H9 (cell line): ENCODE data around the gene MBIP. TPM values are rescaled to one million over a fixed set of nuclear protein-coding genes. Genes with fewer than 3 reads are reported as not detected.

Experiments used
- DNase-seq: peaks from one replicate; pipeline ENCODE4 v3.0.0-alpha.2; 2017
- H2AFZ ChIP-seq: one replicate; pipeline ENCODE4 v1.6.1; 2013; ENCODE audit warnings: mild to moderate bottlenecking, low read length, control low read depth, moderate library complexity
- H2AK5ac ChIP-seq: 2 replicates; pipeline ENCODE4 v1.6.1; 2013; ENCODE audit warnings: low read length, control low read depth, mixed read lengths; ENCODE audit not compliant: insufficient read length
- H2BK120ac ChIP-seq: one replicate; pipeline ENCODE4 v1.6.1; 2013; ENCODE audit warnings: low read depth, mild to moderate bottlenecking, low read length, control low read depth, inconsistent platforms; ENCODE audit not compliant: poor library complexity, severe bottlenecking
- H2BK12ac ChIP-seq: 2 replicates; pipeline ENCODE4 v1.6.1; 2013; ENCODE audit warnings: low read length, control low read depth, mixed read lengths, low read depth; ENCODE audit not compliant: insufficient read length
- H2BK15ac ChIP-seq: 2 replicates; pipeline ENCODE4 v1.6.1; 2013; ENCODE audit warnings: low read depth, low read length, control low read depth
- H2BK20ac ChIP-seq: one replicate; pipeline ENCODE4 v1.6.1; 2013; ENCODE audit warnings: low read depth, mild to moderate bottlenecking, low read length, control low read depth, inconsistent platforms; ENCODE audit not compliant: poor library complexity, severe bottlenecking
- H2BK5ac ChIP-seq: 2 replicates; pipeline ENCODE4 v1.6.1; 2013; ENCODE audit warnings: low read length, control low read depth, mixed read lengths; ENCODE audit not compliant: insufficient read length
- H3K14ac ChIP-seq: 2 replicates; pipeline ENCODE4 v1.6.1; 2013; ENCODE audit warnings: low read length, control low read depth; ENCODE audit not compliant: insufficient read depth
- H3K18ac ChIP-seq: 2 replicates; pipeline ENCODE4 v1.6.1; 2013; ENCODE audit warnings: low read depth, mild to moderate bottlenecking, mixed read lengths, low read length, control low read depth; ENCODE audit not compliant: insufficient read length
- H3K23ac ChIP-seq: 2 replicates; pipeline ENCODE4 v1.6.1; 2013; ENCODE audit warnings: low read length, control low read depth, mixed read lengths, low read depth; ENCODE audit not compliant: insufficient read length
- H3K23me2 ChIP-seq: 2 replicates; pipeline ENCODE4 v1.6.1; 2013; ENCODE audit warnings: low read depth, mild to moderate bottlenecking, mixed read lengths, low read length, control low read depth; ENCODE audit not compliant: insufficient read length, poor library complexity, severe bottlenecking
- H3K27ac ChIP-seq: 2 replicates; pipeline ENCODE4 v1.5.1; 2013; ENCODE audit warnings: low read length, control low read depth, mixed read lengths, low read depth; ENCODE audit not compliant: insufficient read length
- H3K27me3 ChIP-seq: 2 replicates; pipeline ENCODE4 v1.6.1; 2013; ENCODE audit warnings: low read length, control low read depth, inconsistent platforms; ENCODE audit not compliant: insufficient read depth
- H3K4ac ChIP-seq: 2 replicates; pipeline ENCODE4 v1.6.1; 2013; ENCODE audit warnings: low read depth, mild to moderate bottlenecking, control low read depth, inconsistent platforms, low read length, moderate library complexity
- H3K4me1 ChIP-seq: 2 replicates; pipeline ENCODE4 v1.6.1; 2013; ENCODE audit warnings: low read length, control low read depth, inconsistent platforms; ENCODE audit not compliant: insufficient read depth
- H3K4me2 ChIP-seq: 2 replicates; pipeline ENCODE4 v1.6.1; 2013; ENCODE audit warnings: low read length, control low read depth, mixed read lengths; ENCODE audit not compliant: insufficient read length, insufficient read depth
- H3K56ac ChIP-seq: 2 replicates; pipeline ENCODE4 v1.6.1; 2013; ENCODE audit warnings: low read depth, mild to moderate bottlenecking, mixed read lengths, low read length, control low read depth; ENCODE audit not compliant: insufficient read length
- H3K79me1 ChIP-seq: 2 replicates; pipeline ENCODE4 v1.6.1; 2013; ENCODE audit warnings: low read depth, mild to moderate bottlenecking, moderate library complexity, low read length, control low read depth, inconsistent platforms; ENCODE audit not compliant: insufficient read depth, poor library complexity, severe bottlenecking
- H3K79me2 ChIP-seq: 2 replicates; pipeline ENCODE4 v1.6.1; 2013; ENCODE audit warnings: low read length, control low read depth, inconsistent platforms; ENCODE audit not compliant: insufficient read depth
- H3K9ac ChIP-seq: 2 replicates; pipeline ENCODE4 v1.6.1; 2013; ENCODE audit warnings: low read length, control low read depth, mixed read lengths; ENCODE audit not compliant: insufficient read length; ENCODE audit errors: extremely low read depth
- H3K9me3 ChIP-seq: one replicate; pipeline ENCODE4 v1.6.1; 2013; ENCODE audit warnings: low read depth, low read length, inconsistent platforms; ENCODE audit not compliant: control insufficient read depth
- H3T11ph ChIP-seq: one replicate; pipeline ENCODE4 v1.6.1; 2013; ENCODE audit warnings: mild to moderate bottlenecking, low read length, control low read depth, inconsistent platforms
- H4K20me1 ChIP-seq: one replicate; pipeline ENCODE4 v1.6.1; 2013; ENCODE audit not compliant: control insufficient read depth, insufficient read length, insufficient read depth
- H4K5ac ChIP-seq: 2 replicates; pipeline ENCODE4 v1.6.1; 2013; ENCODE audit warnings: low read depth, mild to moderate bottlenecking, mixed read lengths, low read length, control low read depth; ENCODE audit not compliant: insufficient read length
- H4K8ac ChIP-seq: replicated peaks from 2 replicates; pipeline ENCODE4 v1.6.1; 2013; ENCODE audit warnings: low read length, control low read depth, mixed read lengths, low read depth; ENCODE audit not compliant: insufficient read length
- H4K91ac ChIP-seq: 2 replicates; pipeline ENCODE4 v1.6.1; 2013; ENCODE audit warnings: low read depth, mild to moderate bottlenecking, moderate library complexity, mixed read lengths, low read length, control low read depth; ENCODE audit not compliant: insufficient read length
- H3K27ac Mint-ChIP-seq, 3 experiments: 2 replicates in 2 of 3; 3 replicates in 1 of 3; pipeline ENCODE4 v1.8.0; 2020 to 2021; ENCODE audit warnings: mixed read lengths in 3 of 3, mild to moderate bottlenecking in 1 of 3, moderate library complexity in 1 of 3
- H3K27me3 Mint-ChIP-seq: 2 replicates; pipeline ENCODE4 v1.8.0; 2021; ENCODE audit warnings: low read depth, mild to moderate bottlenecking, moderate library complexity, mixed read lengths
- H3K36me3 Mint-ChIP-seq, 3 experiments: 2 replicates in 2 of 3; 3 replicates in 1 of 3; pipeline ENCODE4 v1.8.0; 2020 to 2021; ENCODE audit warnings: low read depth in 3 of 3, mixed read lengths in 3 of 3; ENCODE audit not compliant: insufficient read depth in 1 of 3
- H3K4me1 Mint-ChIP-seq, 2 experiments: 2 replicates each; pipeline ENCODE4 v1.8.0; 2020; ENCODE audit warnings: mixed read lengths in 2 of 2
- H3K4me3 Mint-ChIP-seq, 2 experiments: 2 replicates in 1 of 2; 3 replicates in 1 of 2; pipeline ENCODE4 v1.8.0; 2020 to 2021; ENCODE audit warnings: mild to moderate bottlenecking in 2 of 2, mixed read lengths in 2 of 2, moderate library complexity in 1 of 2
- H3K9me3 Mint-ChIP-seq, 2 experiments: 2 replicates in 1 of 2; 3 replicates in 1 of 2; pipeline ENCODE4 v1.8.0; 2020; ENCODE audit warnings: mild to moderate bottlenecking in 2 of 2, mixed read lengths in 2 of 2, moderate library complexity in 1 of 2
- WGBS: extraction: QIAGEN DNeasy Blood & Tissue Kit; methylation state at CpG from one replicate; pipeline ENCODE4 v1.1.7; 2013; ENCODE audit warnings: missing lambda C conversion rate, low lambda C conversion rate, mixed read lengths; ENCODE audit not compliant: insufficient read length; ENCODE audit errors: extremely low coverage; 5-methylcytosine and 5-hydroxymethylcytosine counted together
- total RNA-seq: library from RNA; stranded (reverse); gene quantifications from 2 replicates; pipeline ENCODE4 v1.2.1, GENCODE V29; 2021
- TF ChIP-seq, protein P1 (sequence below): fragments of 200-600 bp; sonication (generic); conservative IDR thresholded peaks from 3 replicates; pipeline ENCODE4 v1.8.0; 2021; ENCODE audit warnings: antibody characterized with exemption, mild to moderate bottlenecking

Gene MBIP
- total RNA-seq, 1 experiment from 2014 or later: 29.6 TPM

DNA sequence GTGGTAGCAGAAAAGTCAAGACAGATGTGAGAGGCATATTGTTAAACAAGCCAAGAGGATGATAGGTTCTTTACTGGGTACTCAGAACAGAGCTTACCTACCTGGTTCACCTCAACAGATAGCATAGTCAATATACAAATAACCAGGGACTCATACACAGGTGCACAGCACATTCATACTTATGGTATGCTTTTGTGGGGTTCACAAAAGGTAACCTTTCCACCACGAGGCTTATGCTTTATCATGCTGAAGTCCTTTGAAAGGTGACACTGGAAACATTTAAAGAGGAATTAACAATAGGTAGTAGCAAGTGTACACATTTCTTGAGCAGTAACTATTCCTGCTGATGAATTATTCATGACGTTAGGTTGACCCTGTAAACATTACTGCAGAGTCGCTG, 42.2 kb upstream of the MBIP start:
- Histone ChIP-seq H4K20me1 (no peaks in the 10 kb centered on the region), H3K18ac (no peak overlapping the region), H2AK5ac (no peak overlapping the region), H3K9me3 (no peaks in the 10 kb centered on the region), H3K79me2 (no peaks in the 10 kb centered on the region), H2BK20ac (no peak overlapping the region), H3K23me2 (no peaks in the 10 kb centered on the region), H3K9ac (no peak overlapping the region), H3K4me2 (no peak overlapping the region), H3T11ph (no peak overlapping the region), H3K4ac (no peak overlapping the region), H4K5ac (no peak overlapping the region), H2BK15ac (no peak overlapping the region), H4K91ac (no peak overlapping the region), H3K79me1 (no peaks in the 10 kb centered on the region), H2BK12ac (no peak overlapping the region), H2BK5ac (no peak overlapping the region), H4K8ac (no peak overlapping the region), H3K27ac (no peak overlapping the region), H3K56ac (no peak overlapping the region), H2AFZ (no peak overlapping the region), H3K27me3 (no peaks in the 10 kb centered on the region), H3K4me1 (no peaks in the 10 kb centered on the region), H3K23ac (no peak overlapping the region), H2BK120ac (no peak overlapping the region), H3K14ac (no peak overlapping the region)
- Mint-ChIP-seq H3K27ac (no peak overlapping the region), H3K4me3 (no peak overlapping the region), H3K9me3 (no peaks in the 10 kb centered on the region), H3K36me3 (no peaks in the 10 kb centered on the region), H3K4me1 (no peaks in the 10 kb centered on the region; a peak in 1 of 4 replicates), H3K27me3 (no peaks in the 10 kb centered on the region)
- DNase-seq: no peak
- WGBS: no CpG with 5 or more reads among the region's 3 CpGs
- TF ChIP-seq, protein P1, sequence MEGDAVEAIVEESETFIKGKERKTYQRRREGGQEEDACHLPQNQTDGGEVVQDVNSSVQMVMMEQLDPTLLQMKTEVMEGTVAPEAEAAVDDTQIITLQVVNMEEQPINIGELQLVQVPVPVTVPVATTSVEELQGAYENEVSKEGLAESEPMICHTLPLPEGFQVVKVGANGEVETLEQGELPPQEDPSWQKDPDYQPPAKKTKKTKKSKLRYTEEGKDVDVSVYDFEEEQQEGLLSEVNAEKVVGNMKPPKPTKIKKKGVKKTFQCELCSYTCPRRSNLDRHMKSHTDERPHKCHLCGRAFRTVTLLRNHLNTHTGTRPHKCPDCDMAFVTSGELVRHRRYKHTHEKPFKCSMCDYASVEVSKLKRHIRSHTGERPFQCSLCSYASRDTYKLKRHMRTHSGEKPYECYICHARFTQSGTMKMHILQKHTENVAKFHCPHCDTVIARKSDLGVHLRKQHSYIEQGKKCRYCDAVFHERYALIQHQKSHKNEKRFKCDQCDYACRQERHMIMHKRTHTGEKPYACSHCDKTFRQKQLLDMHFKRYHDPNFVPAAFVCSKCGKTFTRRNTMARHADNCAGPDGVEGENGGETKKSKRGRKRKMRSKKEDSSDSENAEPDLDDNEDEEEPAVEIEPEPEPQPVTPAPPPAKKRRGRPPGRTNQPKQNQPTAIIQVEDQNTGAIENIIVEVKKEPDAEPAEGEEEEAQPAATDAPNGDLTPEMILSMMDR: no peak
